Left lung (tissue), 10 donors: ENCODE data around the gene KLHL1. TPM values are rescaled to one million over a fixed set of nuclear protein-coding genes. Genes with fewer than 3 reads are reported as not detected.

Experiments
- ATAC-seq: fragments of 200-7000 bp; cut with Tn5 transposase; one replicate; pipeline ENCODE4 v1.9.1; 2020; ENCODE audit warnings: moderate library complexity
- DNase-seq, 4 donors: peaks; one replicate each; pipeline ENCODE4 v3.0.0-alpha.2; 2013 to 2020
- H3K27ac ChIP-seq, 2 donors: fragments of 200-600 bp; sonication (generic) in 1 of 2; one replicate each; pipeline versions ENCODE4 v1.5.0 to v1.8.0; 2020 to 2021
- H3K27me3 ChIP-seq, 2 donors: fragments of 200-600 bp; sonication (generic) in 1 of 2; one replicate each; pipeline versions ENCODE4 v1.5.0 to v1.8.0; 2020 to 2021
- H3K36me3 ChIP-seq, 2 donors: fragments of 200-600 bp; sonication (generic) in 1 of 2; one replicate each; pipeline versions ENCODE4 v1.5.0 to v1.8.0; 2020 to 2021
- H3K4me1 ChIP-seq, 2 donors: fragments of 200-600 bp; one replicate each; pipeline ENCODE4 v1.8.0; 2021
- H3K4me3 ChIP-seq, 2 donors: fragments of 200-600 bp; sonication (generic) in 1 of 2; one replicate each; pipeline versions ENCODE4 v1.5.0 to v1.8.0; 2020 to 2021; ENCODE audit warnings: mild to moderate bottlenecking in 1 of 2
- H3K9me3 ChIP-seq, 2 donors: fragments of 200-600 bp; sonication (generic) in 1 of 2; one replicate each; pipeline versions ENCODE4 v1.5.0 to v1.8.0; 2020 to 2021
- intact Hi-C, 2 donors: fragments of 100-400 bp; cut with DNase I; formaldehyde crosslinking; loops; one replicate each; pipeline versions ENCODE4 v1.11.2 to v1.14.2; 2022
- polyA plus RNA-seq, 6 donors: library from polyadenylated mRNA; unstranded; fragments of 120-200 nt; gene quantifications; one replicate each; pipeline ENCODE4 v1.2.1, GENCODE V29; 2013; ENCODE audit not compliant: insufficient read length in 6 of 6
- total RNA-seq, 2 donors: library from RNA; stranded (reverse); fragmentation: NEBNext Ultra II Directional; extraction: Animal tissue kit (Norgen Biotek cat#: 25700); gene quantifications; one replicate each; pipeline ENCODE4 v1.2.1, GENCODE V29; 2021
- TF ChIP-seq, protein P1 (sequence below), 2 donors: fragments of 200-600 bp; sonication (generic) in 1 of 2; IDR thresholded peaks; one replicate each; pipeline versions ENCODE4 v1.5.0 to v1.8.0; 2021; ENCODE audit warnings: antibody characterized with exemption in 2 of 2
- donor health status: DM: no; HTN: yes; CAD: no.
- donor health status: DM: no; HTN: no; CAD: no.

Gene KLHL1
- total and polyA plus RNA-seq, 8 donors: 0.06 TPM; not detected in 4

DNA sequence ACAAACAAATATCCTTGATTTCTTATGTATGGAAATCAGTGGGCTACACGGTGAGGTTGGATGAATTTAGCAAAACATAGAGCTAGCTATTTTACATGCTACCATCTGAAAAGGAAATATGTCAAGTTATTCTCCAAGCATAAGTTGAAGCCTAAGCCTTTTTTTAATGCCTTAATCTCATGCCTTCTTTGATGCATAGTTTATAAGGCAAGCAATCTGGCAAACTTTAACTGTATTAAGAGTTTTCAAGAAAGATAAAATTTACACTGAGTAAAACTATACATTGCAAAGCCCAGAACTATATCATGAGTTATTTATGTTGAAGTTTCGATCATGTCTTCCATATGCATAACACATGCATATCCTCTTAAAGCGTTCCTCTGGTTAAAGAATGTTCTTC, 85.6 kb downstream of the KLHL1 start:
- Histone ChIP-seq H3K27ac (no peak overlapping the region), H3K4me3 (no peak overlapping the region), H3K36me3 (no peaks in the 10 kb centered on the region), H3K4me1 (no peaks in the 10 kb centered on the region), H3K27me3 (no peaks in the 10 kb centered on the region), H3K9me3 (no peaks in the 10 kb centered on the region)
- DNase-seq: no peak
- no peak for ATAC-seq
- TF ChIP-seq, protein P1, sequence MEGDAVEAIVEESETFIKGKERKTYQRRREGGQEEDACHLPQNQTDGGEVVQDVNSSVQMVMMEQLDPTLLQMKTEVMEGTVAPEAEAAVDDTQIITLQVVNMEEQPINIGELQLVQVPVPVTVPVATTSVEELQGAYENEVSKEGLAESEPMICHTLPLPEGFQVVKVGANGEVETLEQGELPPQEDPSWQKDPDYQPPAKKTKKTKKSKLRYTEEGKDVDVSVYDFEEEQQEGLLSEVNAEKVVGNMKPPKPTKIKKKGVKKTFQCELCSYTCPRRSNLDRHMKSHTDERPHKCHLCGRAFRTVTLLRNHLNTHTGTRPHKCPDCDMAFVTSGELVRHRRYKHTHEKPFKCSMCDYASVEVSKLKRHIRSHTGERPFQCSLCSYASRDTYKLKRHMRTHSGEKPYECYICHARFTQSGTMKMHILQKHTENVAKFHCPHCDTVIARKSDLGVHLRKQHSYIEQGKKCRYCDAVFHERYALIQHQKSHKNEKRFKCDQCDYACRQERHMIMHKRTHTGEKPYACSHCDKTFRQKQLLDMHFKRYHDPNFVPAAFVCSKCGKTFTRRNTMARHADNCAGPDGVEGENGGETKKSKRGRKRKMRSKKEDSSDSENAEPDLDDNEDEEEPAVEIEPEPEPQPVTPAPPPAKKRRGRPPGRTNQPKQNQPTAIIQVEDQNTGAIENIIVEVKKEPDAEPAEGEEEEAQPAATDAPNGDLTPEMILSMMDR (IDR thresholded peaks at IDR 0.05): no peak
- intact Hi-C loops: no loop called here

DNA sequence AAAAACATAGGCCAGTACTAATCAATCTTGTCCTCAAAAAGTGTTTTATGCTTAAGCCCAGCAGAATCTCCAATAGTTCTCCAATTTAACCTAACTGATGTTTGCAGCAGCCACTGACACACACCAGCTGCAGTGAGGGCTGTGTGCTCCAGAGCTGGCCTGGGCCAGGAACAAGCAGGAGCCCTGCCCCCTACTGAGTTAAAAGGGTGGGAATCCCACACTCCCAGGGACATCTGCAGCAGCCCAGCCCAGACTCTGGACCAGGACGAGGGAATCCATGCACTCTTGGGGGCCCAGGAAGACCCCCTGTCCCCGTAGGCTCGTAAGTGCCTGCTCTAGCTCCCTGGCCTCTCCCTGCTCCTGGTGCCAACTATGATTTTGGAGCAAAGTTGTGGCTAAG, 92.1 kb downstream of the KLHL1 start:
- H3K27ac ChIP-seq: no peak overlapping the region
- DNase-seq: no peak
- H3K36me3 ChIP-seq: no peaks in the 10 kb centered on the region
- H3K9me3 ChIP-seq: peaks cover 0 to 21% of the 10 kb centered on the region in 2 donors
- H3K4me1 ChIP-seq: no peaks in the 10 kb centered on the region
- H3K27me3 ChIP-seq: no peaks in the 10 kb centered on the region
- no peak overlapping the region for H3K4me3 ChIP-seq
- TF ChIP-seq, protein P1 (IDR thresholded peaks at IDR 0.05): no peak
- intact Hi-C loops: no loop called here
- ATAC-seq: no peak

DNA sequence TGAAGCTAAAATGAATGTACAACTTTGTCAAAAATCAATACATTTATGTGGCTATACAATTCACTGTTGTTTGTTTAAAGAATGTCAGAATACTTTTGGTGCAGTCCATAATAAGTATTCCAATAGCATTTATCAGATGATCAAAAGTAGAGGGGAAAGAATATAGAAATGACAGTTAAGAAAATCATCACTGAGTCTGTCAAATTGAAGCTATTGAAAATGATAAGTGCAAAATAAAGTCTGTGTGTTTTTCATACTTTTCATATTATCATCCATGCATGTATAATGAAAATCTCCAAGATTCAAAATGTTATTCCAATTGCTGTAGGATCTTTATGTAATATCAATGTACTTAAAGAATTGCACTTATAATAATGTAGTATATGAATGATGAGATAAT, 93.9 kb downstream of the KLHL1 start:
- Histone ChIP-seq H3K27me3 (no peaks in the 10 kb centered on the region), H3K27ac (no peak overlapping the region), H3K4me3 (no peak overlapping the region), H3K4me1 (no peaks in the 10 kb centered on the region), H3K9me3 (peaks cover 0 to 24% of the 10 kb centered on the region in 2 donors), H3K36me3 (no peaks in the 10 kb centered on the region)
- no peak for ATAC-seq
- DNase-seq: no peak
- intact Hi-C loops: no loop called here
- TF ChIP-seq, protein P1 (IDR thresholded peaks at IDR 0.05): no peak

- no peak overlapping the region for H3K4me3 ChIP-seq
- peaks cover 0 to 2% of the 10 kb centered on the region in 2 donors for H3K9me3 ChIP-seq
- TF ChIP-seq, protein P1 (IDR thresholded peaks at IDR 0.05): no peak
- no peaks in the 10 kb centered on the region for H3K27me3 ChIP-seq
- ATAC-seq: no peak
- no peak for DNase-seq
- intact Hi-C loops: no loop called here
- H3K27ac ChIP-seq: no peak overlapping the region
- H3K36me3 ChIP-seq: no peaks in the 10 kb centered on the region
- H3K4me1 ChIP-seq: no peaks in the 10 kb centered on the region
Measured at GRCh38 chr13:69999875-70000274, 108.4 kb downstream of the KLHL1 start.

DNA sequence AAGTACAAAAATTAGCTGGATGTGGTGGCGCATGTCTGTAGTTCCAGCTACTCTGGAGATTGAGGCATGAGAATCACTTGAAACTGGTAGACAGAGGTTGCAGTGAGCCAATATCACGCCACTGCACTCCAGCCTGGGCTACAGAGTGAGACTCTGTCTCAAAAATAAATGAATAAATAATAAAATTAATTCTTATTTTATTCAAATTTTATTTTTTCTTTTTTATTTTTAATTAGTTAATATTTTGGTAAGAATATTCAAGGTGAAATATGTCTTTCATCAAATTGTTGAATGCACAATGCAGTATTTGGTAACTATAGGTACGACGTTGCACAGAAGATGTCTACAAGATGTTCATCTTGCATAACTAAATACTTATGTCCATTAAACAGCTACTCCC, 111.2 kb downstream of the KLHL1 start:
- intact Hi-C loops: no loop called here
- H3K27me3 ChIP-seq: no peaks in the 10 kb centered on the region
- ATAC-seq: no peak
- peaks cover 0 to 7% of the 10 kb centered on the region in 2 donors for H3K9me3 ChIP-seq
- no peak overlapping the region for H3K27ac ChIP-seq
- DNase-seq: no peak
- TF ChIP-seq, protein P1 (IDR thresholded peaks at IDR 0.05): no peak
- no peak overlapping the region for H3K4me3 ChIP-seq
- H3K4me1 ChIP-seq: no peaks in the 10 kb centered on the region
- no peaks in the 10 kb centered on the region for H3K36me3 ChIP-seq
